ENCODE measurements around the gene PES1. TPM values are rescaled to one million over a fixed set of nuclear protein-coding genes. Genes with fewer than 3 reads are reported as not detected.

PES1 gene
- total RNA-seq, 4 donors from 2014 or later, result 26.0 to 69.5 (median 36.4) TPM

DNA sequence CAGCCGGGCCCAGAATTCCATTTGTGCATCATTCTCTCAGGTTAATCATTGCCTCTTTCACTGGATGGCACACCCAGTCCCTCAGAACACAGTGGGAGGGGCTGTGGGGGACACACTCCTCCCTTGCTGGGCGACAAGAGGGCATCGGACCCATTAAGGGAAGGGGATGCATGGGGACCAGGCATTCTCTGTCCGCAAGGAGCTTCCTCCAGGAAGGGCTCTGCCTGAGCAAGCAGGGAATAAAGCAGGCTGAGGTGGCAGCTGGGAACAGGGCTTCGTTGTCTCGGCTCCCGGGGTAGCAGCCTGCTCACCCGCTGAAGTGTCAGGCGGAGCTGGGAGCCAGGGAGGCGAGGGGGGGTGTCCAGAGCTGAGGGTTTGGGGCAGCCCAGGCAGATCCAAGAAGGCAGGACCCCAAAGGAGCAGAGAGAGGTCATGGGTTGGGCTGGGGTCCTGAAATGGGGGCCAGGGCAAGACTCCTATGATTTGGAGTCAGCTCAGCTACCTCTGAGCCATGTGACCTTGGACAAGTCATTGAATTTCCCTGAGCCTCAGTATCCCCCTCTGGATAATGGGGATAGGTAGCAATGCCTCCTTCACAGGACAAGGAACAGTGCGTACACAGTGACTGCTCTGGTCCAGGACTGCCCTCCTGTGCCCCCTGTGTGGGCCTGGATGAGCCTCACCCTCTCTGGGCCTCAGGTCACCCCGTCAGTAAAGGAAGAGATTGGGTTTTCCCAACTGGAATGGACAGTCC lies 18.7 kb downstream of the PES1 start:
- TF ChIP-seq, protein P1, sequence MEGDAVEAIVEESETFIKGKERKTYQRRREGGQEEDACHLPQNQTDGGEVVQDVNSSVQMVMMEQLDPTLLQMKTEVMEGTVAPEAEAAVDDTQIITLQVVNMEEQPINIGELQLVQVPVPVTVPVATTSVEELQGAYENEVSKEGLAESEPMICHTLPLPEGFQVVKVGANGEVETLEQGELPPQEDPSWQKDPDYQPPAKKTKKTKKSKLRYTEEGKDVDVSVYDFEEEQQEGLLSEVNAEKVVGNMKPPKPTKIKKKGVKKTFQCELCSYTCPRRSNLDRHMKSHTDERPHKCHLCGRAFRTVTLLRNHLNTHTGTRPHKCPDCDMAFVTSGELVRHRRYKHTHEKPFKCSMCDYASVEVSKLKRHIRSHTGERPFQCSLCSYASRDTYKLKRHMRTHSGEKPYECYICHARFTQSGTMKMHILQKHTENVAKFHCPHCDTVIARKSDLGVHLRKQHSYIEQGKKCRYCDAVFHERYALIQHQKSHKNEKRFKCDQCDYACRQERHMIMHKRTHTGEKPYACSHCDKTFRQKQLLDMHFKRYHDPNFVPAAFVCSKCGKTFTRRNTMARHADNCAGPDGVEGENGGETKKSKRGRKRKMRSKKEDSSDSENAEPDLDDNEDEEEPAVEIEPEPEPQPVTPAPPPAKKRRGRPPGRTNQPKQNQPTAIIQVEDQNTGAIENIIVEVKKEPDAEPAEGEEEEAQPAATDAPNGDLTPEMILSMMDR (IDR thresholded peaks at IDR 0.05; ENCODE audit: low read depth), result no peak

DNA sequence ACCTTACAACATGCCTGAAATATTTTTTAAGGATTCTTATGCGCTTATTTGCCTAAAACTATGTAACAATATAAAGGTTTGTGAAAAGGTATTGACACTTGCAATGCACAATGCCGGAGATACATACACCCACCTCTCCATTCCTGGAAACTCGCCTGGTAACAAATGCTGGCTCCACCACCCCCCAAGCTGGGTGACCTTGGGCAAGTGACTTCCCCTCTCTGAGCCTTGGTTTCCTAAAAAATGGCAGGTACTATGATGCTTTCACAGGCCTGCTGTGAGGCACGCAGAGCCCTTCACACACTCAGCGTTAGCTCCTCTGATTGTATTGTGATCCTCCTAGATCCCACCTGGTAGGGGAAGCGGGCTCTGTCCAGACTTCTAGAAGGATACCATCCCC lies 19.5 kb downstream of the PES1 start:
- TF ChIP-seq, protein P1 (IDR thresholded peaks at IDR 0.05; ENCODE audit: low read depth), result no peak

DNA sequence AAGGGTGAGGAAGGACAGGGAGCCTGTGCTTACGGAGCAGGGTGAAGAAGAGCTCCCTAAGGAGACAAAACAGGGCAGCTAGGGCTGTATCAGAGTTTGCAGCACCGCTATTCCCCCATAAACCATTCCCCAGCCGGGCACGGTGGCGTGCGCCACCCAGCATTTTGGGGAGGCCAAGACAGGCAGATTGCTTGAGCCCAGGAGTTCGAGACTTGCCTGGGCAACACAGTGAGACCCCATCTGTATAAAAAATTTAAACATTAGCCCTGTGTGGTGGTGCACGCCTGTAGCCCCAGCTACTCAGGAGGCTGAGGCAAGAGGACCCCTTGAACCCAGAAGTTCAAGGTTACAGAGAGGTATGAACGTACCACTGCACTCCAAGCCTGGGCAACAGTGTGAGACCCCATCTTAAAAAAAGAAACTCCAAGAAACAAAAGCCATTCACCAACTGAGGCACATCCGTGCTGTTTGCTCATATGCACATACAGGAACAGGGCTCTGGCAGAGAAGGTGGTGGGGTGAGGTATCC lies 22.0 kb downstream of the PES1 start:
- TF ChIP-seq, protein P1 (IDR thresholded peaks at IDR 0.05; ENCODE audit: low read depth), result no peak

DNA sequence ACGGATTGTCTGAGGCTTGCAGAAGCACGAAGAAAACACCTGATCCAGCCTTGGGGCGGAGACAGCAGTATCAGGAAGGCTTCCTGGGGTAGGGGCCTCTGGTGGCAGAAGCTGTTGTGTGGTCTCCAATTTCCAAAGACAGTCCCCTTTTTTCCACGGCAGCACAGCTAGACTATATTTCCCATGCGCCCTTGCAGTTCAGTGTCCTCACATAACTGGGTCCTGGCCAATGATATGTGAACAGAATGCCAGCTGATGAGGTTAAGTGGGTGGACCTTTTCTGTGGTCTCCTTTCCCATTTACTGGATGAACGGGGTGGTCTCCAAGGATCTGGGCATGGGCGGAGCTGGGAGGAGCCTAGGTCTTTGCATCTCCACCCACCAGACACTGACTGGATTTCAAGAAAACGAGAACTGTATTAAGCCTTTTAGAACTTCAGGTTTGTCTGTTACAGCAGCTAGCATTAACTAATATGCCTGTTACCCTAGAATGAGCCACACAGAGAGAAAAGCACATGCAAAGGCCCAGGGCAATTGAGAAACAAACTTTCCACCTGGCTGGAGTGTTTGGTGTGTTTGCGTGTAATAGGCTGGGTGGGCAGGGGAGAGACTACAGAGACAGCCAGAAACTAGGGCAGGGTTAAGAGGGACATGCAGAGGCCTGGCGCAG lies 23.4 kb downstream of the PES1 start:
- TF ChIP-seq, protein P1 (IDR thresholded peaks at IDR 0.05; ENCODE audit: low read depth), result no peak

DNA sequence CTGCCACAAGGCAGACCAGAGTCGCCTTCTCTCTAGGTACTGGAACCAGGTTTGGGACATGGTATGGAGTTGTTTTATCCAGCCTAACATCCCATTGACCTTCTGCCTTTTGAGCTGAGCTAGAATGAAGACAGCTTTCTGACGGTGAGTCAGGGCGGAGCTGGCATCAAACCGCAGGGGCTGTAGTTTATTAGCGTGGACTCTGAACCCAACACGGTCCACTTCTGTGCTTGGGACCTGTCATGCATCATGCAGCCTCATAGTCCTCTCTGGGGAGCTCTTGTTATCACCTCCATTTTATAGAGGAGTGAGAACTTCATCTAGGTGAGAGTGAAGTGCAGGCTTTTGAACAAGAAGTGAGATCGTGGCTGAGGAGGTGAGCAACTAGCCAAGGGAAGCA lies 25.6 kb downstream of the PES1 start:
- TF ChIP-seq, protein P1 (IDR thresholded peaks at IDR 0.05; ENCODE audit: low read depth), result no peak

DNA sequence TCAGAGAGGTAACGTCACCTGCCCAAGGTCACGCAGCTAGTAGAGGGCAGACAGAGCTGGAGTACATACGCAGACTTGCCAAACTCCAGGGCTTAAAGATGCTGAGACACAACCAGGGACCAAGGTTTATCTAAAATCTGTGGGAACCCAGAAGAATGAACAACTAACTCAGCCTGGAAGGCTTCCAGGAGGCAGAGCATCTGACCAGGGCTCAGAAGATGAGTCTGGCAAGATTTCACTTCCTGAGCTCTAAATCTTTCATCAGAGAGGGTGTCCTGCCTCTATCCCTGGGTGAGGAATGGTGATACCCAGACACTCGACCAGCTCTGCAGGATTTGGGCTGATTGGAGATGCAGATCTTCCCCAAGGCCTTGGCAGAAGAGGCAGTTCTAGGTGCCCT lies 26.4 kb downstream of the PES1 start:
- TF ChIP-seq, protein P1 (IDR thresholded peaks at IDR 0.05; ENCODE audit: low read depth), result no peak

DNA sequence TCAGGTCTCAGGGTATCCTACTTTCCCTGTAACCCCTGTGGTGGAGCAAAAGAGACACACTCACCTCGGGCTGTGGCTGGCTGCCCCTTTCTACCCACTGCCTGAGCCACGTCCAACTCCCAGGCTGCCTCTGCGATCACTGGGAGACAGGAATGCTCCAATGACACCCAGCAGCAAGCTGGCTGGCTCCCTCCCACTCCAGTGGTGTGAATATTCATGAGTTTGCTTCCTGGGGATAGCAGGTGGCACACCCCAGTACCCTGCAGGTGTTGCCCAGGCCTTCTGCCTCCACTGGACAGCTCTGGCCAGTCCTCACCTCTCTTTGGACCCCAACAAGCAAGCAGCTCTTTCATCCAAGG lies 27.0 kb downstream of the PES1 start:
- TF ChIP-seq, protein P1 (IDR thresholded peaks at IDR 0.05; ENCODE audit: low read depth), result no peak

Data from subcutaneous adipose tissue (tissue), 4 donors.